Measurements from ENCODE around the gene NAA15.

DNA sequence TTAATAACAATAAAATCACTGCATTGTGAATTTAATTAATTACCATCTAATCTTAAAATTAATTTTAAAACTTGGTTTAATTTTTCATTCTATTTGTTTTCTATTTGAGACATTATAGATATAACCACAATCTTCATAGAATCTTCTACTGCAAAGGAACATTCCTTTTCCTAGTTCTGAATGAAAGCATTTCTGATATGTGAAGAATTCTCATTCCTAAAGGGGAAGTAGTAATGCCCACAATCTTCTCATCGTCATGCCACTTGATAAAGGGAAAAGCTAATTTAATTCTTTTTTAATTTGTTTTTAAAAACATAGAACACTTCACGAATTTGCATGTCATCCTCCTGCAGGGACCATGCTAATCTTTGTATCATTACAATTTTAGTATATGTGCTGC lies 45.0 kb upstream of the NAA15 start:
- TF ChIP-seq FOXM1 (IDR thresholded peaks at IDR 0.05; ENCODE audit: borderline replicate concordance) (no peak), TARDBP (IDR thresholded peaks at IDR 0.05) (no peak), L3MBTL2 (conservative IDR thresholded peaks at IDR 0.05) (no peak), ELF4 (IDR thresholded peaks at IDR 0.05) (no peak), BHLHE40 (IDR thresholded peaks at IDR 0.05; ENCODE audit: borderline replicate concordance) (no peak), FOXK2 (IDR thresholded peaks at IDR 0.05) (no peak), FOXA1 (IDR thresholded peaks at IDR 0.05) (no peak), CTBP1 (IDR thresholded peaks at IDR 0.05; ENCODE audit: borderline replicate concordance) (no peak), SUZ12 (IDR thresholded peaks at IDR 0.05) (no peak), HDGF (IDR thresholded peaks at IDR 0.05; ENCODE audit: borderline replicate concordance) (no peak), ZNF384 (IDR thresholded peaks at IDR 0.05) (no peak), ARNT (IDR thresholded peaks at IDR 0.05) (no peak)
- TF ChIP-seq, protein P1, sequence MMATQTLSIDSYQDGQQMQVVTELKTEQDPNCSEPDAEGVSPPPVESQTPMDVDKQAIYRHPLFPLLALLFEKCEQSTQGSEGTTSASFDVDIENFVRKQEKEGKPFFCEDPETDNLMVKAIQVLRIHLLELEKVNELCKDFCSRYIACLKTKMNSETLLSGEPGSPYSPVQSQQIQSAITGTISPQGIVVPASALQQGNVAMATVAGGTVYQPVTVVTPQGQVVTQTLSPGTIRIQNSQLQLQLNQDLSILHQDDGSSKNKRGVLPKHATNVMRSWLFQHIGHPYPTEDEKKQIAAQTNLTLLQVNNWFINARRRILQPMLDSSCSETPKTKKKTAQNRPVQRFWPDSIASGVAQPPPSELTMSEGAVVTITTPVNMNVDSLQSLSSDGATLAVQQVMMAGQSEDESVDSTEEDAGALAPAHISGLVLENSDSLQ (IDR thresholded peaks at IDR 0.05) = no peak

Measured in HEK293T (cell line).